RCC 7860 (cell line): Measurements from ENCODE around the gene DMRT3.

Source experiments
- DNase-seq: peaks from one replicate; pipeline ENCODE4 v3.0.0-alpha.2; 2015; ENCODE audit warnings: low spot score
- FAIRE-seq: peaks from 2 replicates; lab custom pipeline; 2012; peaks lifted over from hg19 to GRCh38; lab: Jason Lieb, UNC

Gene DMRT3

GRCh38 chr9:970151-970996 is 6.1 kb upstream of the DMRT3 start:
- no peak for FAIRE-seq
- no peak for DNase-seq

GRCh38 chr9:971901-972500 is 4.5 kb upstream of the DMRT3 start:
- FAIRE-seq: no peak
- DNase-seq: no peak

GRCh38 chr9:972501-973294 is 3.8 kb upstream of the DMRT3 start:
- no peak for FAIRE-seq
- no peak for DNase-seq

- DNase-seq (no peak), FAIRE-seq (no peak)
These were observed 3.1 kb upstream of the DMRT3 start for GRCh38 chr9:973295-973834.

GRCh38 chr9:974031-974995 is 2.1 kb upstream of the DMRT3 start:
- no peak for FAIRE-seq
- DNase-seq: no peak

- DNase-seq (no peak), FAIRE-seq (no peak)
These were observed 1.3 kb upstream of the DMRT3 start for GRCh38 chr9:974996-975739.

GRCh38 chr9:975740-976257 is 656 bp upstream of the DMRT3 start:
- DNase-seq (no peak), FAIRE-seq (no peak)

- FAIRE-seq (no peak), DNase-seq (no peak)
These were observed 735 bp downstream of the DMRT3 start for GRCh38 chr9:976943-977837.

- DNase-seq: no peak
- FAIRE-seq: no peak
These were observed 1.7 kb downstream of the DMRT3 start for GRCh38 chr9:977838-978830.

- DNase-seq: no peak
- FAIRE-seq: no peak
These were observed 3.5 kb downstream of the DMRT3 start for GRCh38 chr9:979983-980382.

- DNase-seq (no peak), FAIRE-seq (no peak)
These were observed 4.2 kb downstream of the DMRT3 start for GRCh38 chr9:980640-981039.

GRCh38 chr9:981491-981898 is 5.0 kb downstream of the DMRT3 start:
- no peak for FAIRE-seq

GRCh38 chr9:982394-983230 is 6.2 kb downstream of the DMRT3 start:
- FAIRE-seq (no peak), DNase-seq (no peak)

More at GRCh38 chr9:981491-981898, 5.0 kb downstream of the DMRT3 start:
- DNase-seq: no peak

GRCh38 chr9:994005-994404 is 17.6 kb downstream of the DMRT3 start:
- DNase-seq: no peak
- FAIRE-seq: no peak

GRCh38 chr9:995192-995591 is 18.7 kb downstream of the DMRT3 start:
- DNase-seq (no peak), FAIRE-seq (no peak)

GRCh38 chr9:995781-996180 is 19.3 kb downstream of the DMRT3 start:
- DNase-seq: no peak
- no peak for FAIRE-seq
